ENCODE measurements around the gene AK9. TPM values are rescaled to one million over a fixed set of nuclear protein-coding genes. Genes with fewer than 3 reads are reported as not detected.

Gene AK9
- total and polyA plus RNA-seq, 4 donors = 2.7 to 12.5 (median 10.8) TPM

GRCh38 chr6:109474995-109475394, 216.0 kb downstream of the AK9 start:
- Histone ChIP-seq H3K4me1 (ENCODE audit: control insufficient read depth in 1 of 2, insufficient read depth in 2 of 2, low read length in 2 of 2) (peaks cover 0 to 8% of the 10 kb centered on the region in 2 donors), H3K36me3 (ENCODE audit: control insufficient read depth in 1 of 2, insufficient read depth in 2 of 2, low read length in 1 of 2) (peaks cover 3 to 8% of the 10 kb centered on the region in 2 donors), H3K4me3 (ENCODE audit: low read length in 2 of 2) (no peak overlapping the region), H3K27me3 (ENCODE audit: control insufficient read depth in 1 of 2, insufficient read depth in 2 of 2, low read length in 1 of 2) (no peaks in the 10 kb centered on the region), H3K27ac (ENCODE audit: low read depth in 1 of 2, low read length in 2 of 2) (no peak overlapping the region), H3K9me3 (ENCODE audit: control insufficient read depth, low read length) (no peaks in the 10 kb centered on the region)
- no peak for DNase-seq
- intact Hi-C loops (cut with DNase I) = no loop called here
- ATAC-seq (ENCODE audit: low FRiP score) = no peak
- 93 to 95% methylated on average over 4 of the region's 4 CpGs for WGBS, 2 donors

DNA sequence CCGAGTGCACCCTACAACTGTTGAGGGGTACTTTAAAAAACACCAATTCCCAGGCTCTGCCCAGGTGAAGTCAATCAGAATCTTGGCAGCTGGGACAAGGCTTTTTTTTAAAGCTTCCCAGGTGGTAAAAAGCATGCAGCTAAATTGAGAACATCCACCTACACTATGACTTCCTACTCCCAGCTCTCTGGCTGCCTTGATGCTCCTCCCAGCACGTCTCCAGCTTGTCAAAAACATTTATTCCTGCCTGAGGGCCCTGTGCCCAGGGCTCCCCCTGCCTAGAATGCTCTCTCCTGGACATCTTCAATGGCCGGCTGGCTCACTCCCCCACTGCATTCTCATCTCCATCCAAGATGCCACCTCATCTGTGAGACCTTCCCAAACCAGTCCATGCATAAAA, 217.9 kb downstream of the AK9 start:
- Histone ChIP-seq H3K4me1 (ENCODE audit: control insufficient read depth in 1 of 2, insufficient read depth in 2 of 2, low read length in 2 of 2) (peaks cover 0 to 3% of the 10 kb centered on the region in 2 donors), H3K27me3 (ENCODE audit: control insufficient read depth in 1 of 2, insufficient read depth in 2 of 2, low read length in 1 of 2) (no peaks in the 10 kb centered on the region), H3K9me3 (ENCODE audit: control insufficient read depth, low read length) (no peaks in the 10 kb centered on the region), H3K27ac (ENCODE audit: low read depth in 1 of 2, low read length in 2 of 2) (no peak overlapping the region), H3K36me3 (ENCODE audit: control insufficient read depth in 1 of 2, insufficient read depth in 2 of 2, low read length in 1 of 2) (peaks cover 3 to 8% of the 10 kb centered on the region in 2 donors), H3K4me3 (ENCODE audit: low read length in 2 of 2) (no peak overlapping the region)
- DNase-seq (no peak), ATAC-seq (ENCODE audit: low FRiP score) (no peak)
- intact Hi-C loops (cut with DNase I) = no loop called here
- 91% methylated on average over 3 of the region's 3 CpGs for WGBS, 2 donors

- 91 to 93% methylated on average over 9 of the region's 9 CpGs for WGBS, 2 donors
- no peak for DNase-seq
- no peak overlapping the region for H3K4me3 ChIP-seq (ENCODE audit: low read length in 2 of 2)
- H3K9me3 ChIP-seq (ENCODE audit: control insufficient read depth, low read length) = no peaks in the 10 kb centered on the region
- H3K4me1 ChIP-seq (ENCODE audit: control insufficient read depth in 1 of 2, insufficient read depth in 2 of 2, low read length in 2 of 2) = no peaks in the 10 kb centered on the region
- ATAC-seq (ENCODE audit: low FRiP score) = no peak
- H3K36me3 ChIP-seq (ENCODE audit: control insufficient read depth in 1 of 2, insufficient read depth in 2 of 2, low read length in 1 of 2) = peaks cover 3 to 8% of the 10 kb centered on the region in 2 donors
- intact Hi-C loops (cut with DNase I) = no loop called here
- H3K27me3 ChIP-seq (ENCODE audit: control insufficient read depth in 1 of 2, insufficient read depth in 2 of 2, low read length in 1 of 2) = no peaks in the 10 kb centered on the region
- H3K27ac ChIP-seq (ENCODE audit: low read depth in 1 of 2, low read length in 2 of 2) = no peak overlapping the region
Measured at GRCh38 chr6:109472132-109472995, 218.6 kb downstream of the AK9 start.

DNA sequence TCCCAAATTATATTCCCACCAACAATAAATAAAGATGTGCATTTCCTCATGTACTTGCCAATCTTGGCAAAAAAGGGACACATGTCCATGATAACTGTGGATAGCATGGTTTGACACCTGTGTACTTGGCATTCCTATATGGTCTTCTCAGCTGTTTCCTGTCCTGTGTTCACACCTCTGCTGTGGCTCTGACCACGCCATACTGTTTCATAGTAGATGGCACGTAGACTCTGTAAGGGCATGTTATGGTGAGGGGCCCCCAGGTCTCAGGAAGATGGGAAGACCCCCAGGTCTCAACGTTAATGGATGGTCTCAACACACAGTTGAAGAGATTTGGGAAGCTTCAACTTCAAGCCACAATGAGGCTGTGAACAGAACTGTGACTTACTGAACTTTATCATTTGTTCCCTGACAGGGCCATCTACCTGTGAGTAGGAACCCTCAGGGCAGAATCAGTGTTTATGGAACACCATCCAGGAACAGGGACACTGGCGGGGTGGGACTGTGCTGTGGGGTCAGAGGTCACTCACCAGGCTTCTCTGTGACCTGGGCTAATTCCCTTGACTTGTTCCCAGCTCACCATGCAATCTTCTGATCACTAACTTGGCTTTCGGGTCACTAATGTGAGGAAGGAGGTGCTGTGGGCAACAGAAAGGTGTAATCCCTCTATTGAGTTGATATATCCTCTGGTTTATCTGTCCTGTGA, 219.7 kb downstream of the AK9 start:
- no peak for ATAC-seq (ENCODE audit: low FRiP score)
- no peaks in the 10 kb centered on the region for H3K27me3 ChIP-seq (ENCODE audit: control insufficient read depth in 1 of 2, insufficient read depth in 2 of 2, low read length in 1 of 2)
- no peak overlapping the region for H3K4me3 ChIP-seq (ENCODE audit: low read length in 2 of 2)
- no peaks in the 10 kb centered on the region for H3K4me1 ChIP-seq (ENCODE audit: control insufficient read depth in 1 of 2, insufficient read depth in 2 of 2, low read length in 2 of 2)
- no peak overlapping the region for H3K27ac ChIP-seq (ENCODE audit: low read depth in 1 of 2, low read length in 2 of 2)
- intact Hi-C loops (cut with DNase I) = no loop called here
- DNase-seq = no peak
- WGBS, 2 donors = 94% methylated on average over 5 of the region's 5 CpGs
- no peaks in the 10 kb centered on the region for H3K9me3 ChIP-seq (ENCODE audit: control insufficient read depth, low read length)
- H3K36me3 ChIP-seq (ENCODE audit: control insufficient read depth in 1 of 2, insufficient read depth in 2 of 2, low read length in 1 of 2) = peaks cover 3 to 6% of the 10 kb centered on the region in 2 donors

DNA sequence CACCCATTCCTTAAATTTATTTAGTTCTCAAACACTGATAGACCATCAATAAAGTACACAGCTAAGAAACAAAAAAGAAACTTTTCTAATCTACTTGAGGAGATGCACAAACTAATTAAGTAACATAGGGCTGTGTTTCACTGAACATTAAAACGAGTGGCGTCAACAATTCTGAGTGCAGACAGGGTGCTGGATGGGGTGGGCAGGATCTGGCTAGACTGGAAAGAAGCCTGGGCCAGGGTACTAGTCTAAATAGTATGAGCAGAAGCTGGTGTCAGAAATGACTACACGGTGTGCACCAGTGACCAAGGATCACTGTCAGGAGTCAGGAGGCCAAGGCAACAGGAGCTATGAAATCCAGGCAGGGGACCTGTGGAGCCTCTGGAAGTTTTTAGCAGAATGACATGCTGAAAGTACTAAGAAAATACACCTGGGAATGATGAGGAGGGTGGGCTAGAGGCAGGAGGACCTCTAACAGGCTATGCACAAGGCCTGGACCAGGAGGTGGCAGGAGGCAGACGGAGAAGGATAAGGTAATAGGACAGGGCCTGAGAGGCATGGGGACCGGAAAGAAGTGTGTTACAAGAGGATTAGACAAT, 221.3 kb downstream of the AK9 start:
- no peak for ATAC-seq (ENCODE audit: low FRiP score)
- H3K9me3 ChIP-seq (ENCODE audit: control insufficient read depth, low read length) = no peaks in the 10 kb centered on the region
- peaks cover 0 to 12% of the 10 kb centered on the region in 2 donors for H3K36me3 ChIP-seq (ENCODE audit: control insufficient read depth in 1 of 2, insufficient read depth in 2 of 2, low read length in 1 of 2)
- H3K4me1 ChIP-seq (ENCODE audit: control insufficient read depth in 1 of 2, insufficient read depth in 2 of 2, low read length in 2 of 2) = no peaks in the 10 kb centered on the region
- H3K27ac ChIP-seq (ENCODE audit: low read depth in 1 of 2, low read length in 2 of 2) = no peak overlapping the region
- no peak overlapping the region for H3K4me3 ChIP-seq (ENCODE audit: low read length in 2 of 2)
- intact Hi-C loops (cut with DNase I) = no loop called here
- DNase-seq = no peak
- no peaks in the 10 kb centered on the region for H3K27me3 ChIP-seq (ENCODE audit: control insufficient read depth in 1 of 2, insufficient read depth in 2 of 2, low read length in 1 of 2)
- WGBS, 2 donors = 87 to 91% methylated on average over 5 of the region's 5 CpGs

DNA sequence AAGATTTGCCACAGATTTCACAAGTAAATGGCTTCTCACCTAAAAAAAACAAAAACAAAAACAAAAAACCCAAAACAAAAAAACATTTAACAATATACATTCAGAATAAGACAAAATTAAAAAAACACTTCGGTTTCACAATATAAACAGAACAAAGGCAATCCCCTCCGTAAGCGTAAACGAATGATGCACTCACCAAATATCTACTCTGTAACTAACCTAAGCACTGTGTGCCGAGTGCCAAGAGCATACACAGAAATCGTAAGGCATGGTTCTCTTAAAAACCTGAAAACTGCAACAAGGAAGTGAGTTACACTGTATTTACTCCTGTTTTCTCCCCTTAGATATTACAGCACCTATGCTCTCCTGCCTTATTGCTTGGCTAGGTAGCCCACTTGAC, 223.3 kb downstream of the AK9 start:
- 93 to 94% methylated on average over 6 of the region's 6 CpGs for WGBS, 2 donors

GRCh38 chr6:109466212-109466923, 224.6 kb downstream of the AK9 start:
- no peak overlapping the region for H3K27ac ChIP-seq (ENCODE audit: low read depth in 1 of 2, low read length in 2 of 2)
- ATAC-seq (ENCODE audit: low FRiP score) (no peak), DNase-seq (no peak)
- peaks cover 0 to 12% of the 10 kb centered on the region in 2 donors for H3K36me3 ChIP-seq (ENCODE audit: control insufficient read depth in 1 of 2, insufficient read depth in 2 of 2, low read length in 1 of 2)
- H3K4me3 ChIP-seq (ENCODE audit: low read length in 2 of 2) = no peak overlapping the region
- 74 to 79% methylated on average over 7 of the region's 7 CpGs for WGBS, 2 donors
- no peaks in the 10 kb centered on the region for H3K27me3 ChIP-seq (ENCODE audit: control insufficient read depth in 1 of 2, insufficient read depth in 2 of 2, low read length in 1 of 2)
- H3K9me3 ChIP-seq (ENCODE audit: control insufficient read depth, low read length) = no peaks in the 10 kb centered on the region
- no peaks in the 10 kb centered on the region for H3K4me1 ChIP-seq (ENCODE audit: control insufficient read depth in 1 of 2, insufficient read depth in 2 of 2, low read length in 2 of 2)
- intact Hi-C loops (cut with DNase I) = no loop called here

More for the DNA sequence above, 223.3 kb downstream of the AK9 start:
- Histone ChIP-seq H3K9me3 (ENCODE audit: control insufficient read depth, low read length) (no peaks in the 10 kb centered on the region), H3K27ac (ENCODE audit: low read depth in 1 of 2, low read length in 2 of 2) (no peak overlapping the region), H3K36me3 (ENCODE audit: control insufficient read depth in 1 of 2, insufficient read depth in 2 of 2, low read length in 1 of 2) (peaks cover 0 to 12% of the 10 kb centered on the region in 2 donors), H3K4me1 (ENCODE audit: control insufficient read depth in 1 of 2, insufficient read depth in 2 of 2, low read length in 2 of 2) (no peaks in the 10 kb centered on the region), H3K27me3 (ENCODE audit: control insufficient read depth in 1 of 2, insufficient read depth in 2 of 2, low read length in 1 of 2) (no peaks in the 10 kb centered on the region), H3K4me3 (ENCODE audit: low read length in 2 of 2) (no peak overlapping the region)
- DNase-seq (no peak), ATAC-seq (ENCODE audit: low FRiP score) (no peak)
- intact Hi-C loops (cut with DNase I) = no loop called here

GRCh38 chr6:109465772-109466171, 225.2 kb downstream of the AK9 start:
- WGBS, 2 donors = 85 to 90% methylated on average over 7 of the region's 7 CpGs
- no peaks in the 10 kb centered on the region for H3K4me1 ChIP-seq (ENCODE audit: control insufficient read depth in 1 of 2, insufficient read depth in 2 of 2, low read length in 2 of 2)
- DNase-seq = no peak
- intact Hi-C loops (cut with DNase I) = no loop called here
- no peaks in the 10 kb centered on the region for H3K9me3 ChIP-seq (ENCODE audit: control insufficient read depth, low read length)
- ATAC-seq (ENCODE audit: low FRiP score) = no peak
- H3K4me3 ChIP-seq (ENCODE audit: low read length in 2 of 2) = no peak overlapping the region
- no peak overlapping the region for H3K27ac ChIP-seq (ENCODE audit: low read depth in 1 of 2, low read length in 2 of 2)
- H3K27me3 ChIP-seq (ENCODE audit: control insufficient read depth in 1 of 2, insufficient read depth in 2 of 2, low read length in 1 of 2) = no peaks in the 10 kb centered on the region
- peaks cover 0 to 10% of the 10 kb centered on the region in 2 donors for H3K36me3 ChIP-seq (ENCODE audit: control insufficient read depth in 1 of 2, insufficient read depth in 2 of 2, low read length in 1 of 2)

All from aorta (tissue), 5 donors.